H1 (cell line): ENCODE measurements around the gene CRADD. TPM values are rescaled to one million over a fixed set of nuclear protein-coding genes. Genes with fewer than 3 reads are reported as not detected.

Source experiments
- CTCF ChIP-seq, 3 experiments: IDR thresholded peaks; 1 replicate in 2 of 3; 2 replicates in 1 of 3; pipeline versions ENCODE4 v1.5.1 to v1.6.1; 2011; ENCODE audit warnings: low read length in 3 of 3, mild to moderate bottlenecking in 3 of 3, inconsistent platforms in 2 of 3, low read depth in 1 of 3, moderate library complexity in 1 of 3; ENCODE audit not compliant: insufficient read depth in 1 of 3; ENCODE audit errors: control extremely low read depth in 1 of 3
- polyA plus RNA-seq, 7 experiments: library from polyadenylated mRNA; depleted of rRNA in 3 of 7; stranded (reverse) in 5 of 7; unstranded in 2 of 7; fragments of >200 nt in 5 of 7; fragments of 200-250 nt in 2 of 7; gene quantifications; 1 replicate in 5 of 7; 2 replicates in 1 of 7; 4 replicates in 1 of 7; pipeline versions ENCODE4 v1.2.1 to v1.2.3, GENCODE V29; 2011 to 2013; ENCODE audit warnings: missing spikeins in 2 of 7, mixed read lengths in 2 of 7
- total RNA-seq: library from RNA; stranded (reverse); fragmentation: NEBNext Ultra II Directional; extraction: Animal tissue kit (Norgen Biotek cat#: 25700); gene quantifications from 2 replicates; pipeline ENCODE4 v1.2.1, GENCODE V29; 2021

Gene CRADD
- total and polyA plus RNA-seq, 2 of the 8 experiments (the other 6 are each of a cell fraction or from before 2014, with no cell fraction given): 8.1 to 15.4 TPM

- no peak for TF ChIP-seq CTCF (IDR thresholded peaks at IDR 0.05; ENCODE audit: control extremely low read depth in 1 of 3, insufficient read depth in 1 of 3, low read depth in 1 of 3, low read length in 3 of 3)
These were observed 173.5 kb downstream of the CRADD start (continued) for GRCh38 chr12:93850481-93851256.
